Loucy (cell line): ENCODE measurements around the gene DOLK.

ENCODE experiments used
- H2AFZ ChIP-seq: fragments of 200-600 bp; sonication (generic); 2 replicates; pipeline ENCODE4 v1.6.0; 2016; ENCODE audit warnings: antibody characterized with exemption, mild to moderate bottlenecking, low read length, moderate library complexity
- H3F3A ChIP-seq: fragments of 200-600 bp; 2 replicates; pipeline ENCODE4 v1.6.0; 2016; ENCODE audit warnings: antibody characterized with exemption, low read depth, mild to moderate bottlenecking
- H3K27me3 ChIP-seq: fragments of 200-600 bp; sonication (generic); 2 replicates; pipeline ENCODE4 v1.6.1; 2014; ENCODE audit warnings: low read length, mild to moderate bottlenecking; ENCODE audit not compliant: insufficient read depth, poor library complexity, severe bottlenecking
- H3K36me3 ChIP-seq: fragments of 200-600 bp; sonication (generic); 2 replicates; pipeline ENCODE4 v1.6.1; 2016; ENCODE audit warnings: low read length; ENCODE audit not compliant: insufficient read depth
- H3K4me1 ChIP-seq: fragments of 200-600 bp; sonication (generic); 2 replicates; pipeline ENCODE4 v1.5.1; 2014; ENCODE audit warnings: low read length, mild to moderate bottlenecking; ENCODE audit not compliant: insufficient read depth, poor library complexity, severe bottlenecking
- H3K4me2 ChIP-seq: fragments of 200-600 bp; sonication (generic); 2 replicates; pipeline ENCODE4 v1.6.0; 2014; ENCODE audit warnings: antibody characterized with exemption, low read length, low read depth, mild to moderate bottlenecking; ENCODE audit not compliant: poor library complexity, severe bottlenecking
- H3K4me3 ChIP-seq: fragments of 200-600 bp; sonication (generic); 2 replicates; pipeline ENCODE4 v1.5.1; 2014; ENCODE audit warnings: low read length, mild to moderate bottlenecking, mixed read lengths; ENCODE audit not compliant: poor library complexity, severe bottlenecking
- H3K79me2 ChIP-seq: fragments of 200-600 bp; sonication (generic); 2 replicates; pipeline ENCODE4 v1.6.1; 2014; ENCODE audit warnings: low read length; ENCODE audit not compliant: insufficient read depth
- H3K9ac ChIP-seq: fragments of 200-600 bp; sonication (generic); 2 replicates; pipeline ENCODE4 v1.6.0; 2014; ENCODE audit warnings: mild to moderate bottlenecking, low read depth, low read length, moderate library complexity; ENCODE audit not compliant: poor library complexity, severe bottlenecking
- H3K9me2 ChIP-seq: fragments of 200-600 bp; sonication (generic); replicated peaks from 2 replicates; pipeline ENCODE4 v1.6.1; 2016; ENCODE audit warnings: low read depth, low read length, mixed read lengths
- H3K9me3 ChIP-seq: fragments of 200-600 bp; sonication (generic); 2 replicates; pipeline ENCODE4 v1.6.1; 2014; ENCODE audit warnings: mild to moderate bottlenecking, antibody characterized with exemption, low read length, low read depth; ENCODE audit not compliant: insufficient read depth
- H4K20me1 ChIP-seq: fragments of 200-600 bp; sonication (generic); 2 replicates; pipeline ENCODE4 v1.6.0; 2014; ENCODE audit warnings: antibody characterized with exemption, low read length, mild to moderate bottlenecking; ENCODE audit not compliant: insufficient read depth, poor library complexity, severe bottlenecking
- CTCF ChIP-seq: fragments of 200-600 bp; sonication (generic); conservative IDR thresholded peaks from 2 replicates; pipeline ENCODE4 v1.5.1; 2014; ENCODE audit warnings: mild to moderate bottlenecking, antibody characterized with exemption, low read length
- EZH2phosphoT487 ChIP-seq: fragments of 200-600 bp; IDR thresholded peaks from 2 replicates; pipeline ENCODE4 v1.6.1; 2018; ENCODE audit warnings: antibody characterized with exemption, mild to moderate bottlenecking, moderate library complexity, borderline replicate concordance

The DOLK gene

GRCh38 chr9:128898382-128898781, 49.0 kb downstream of the DOLK start:
- Histone ChIP-seq H3K4me1 (peaks cover 32% of the 10 kb centered on the region), H2AFZ (no peak overlapping the region), H3K36me3 (no peaks in the 10 kb centered on the region)

GRCh38 chr9:128895556-128895955, 51.8 kb downstream of the DOLK start:
- H3K36me3 ChIP-seq = no peaks in the 10 kb centered on the region; the same call in 1 of the 2 replicates
- H3K9me2 ChIP-seq = no peaks in the 10 kb centered on the region
- H3F3A ChIP-seq = no peaks in the 10 kb centered on the region
- H3K27me3 ChIP-seq = no peaks in the 10 kb centered on the region
- TF ChIP-seq EZH2phosphoT487 (no peak), CTCF (no peak)
- no peaks in the 10 kb centered on the region for H3K79me2 ChIP-seq
- H4K20me1 ChIP-seq = no peaks in the 10 kb centered on the region
- H3K4me1 ChIP-seq = peaks cover 16% of the 10 kb centered on the region
- no peak overlapping the region for H3K4me3 ChIP-seq
- H3K9ac ChIP-seq = no peak overlapping the region
- no peak overlapping the region for H3K4me2 ChIP-seq
- H3K9me3 ChIP-seq = no peaks in the 10 kb centered on the region
- no peak overlapping the region for H2AFZ ChIP-seq

More at GRCh38 chr9:128898382-128898781, 49.0 kb downstream of the DOLK start:
- no peak overlapping the region for H3K9ac ChIP-seq
- H4K20me1 ChIP-seq = no peaks in the 10 kb centered on the region
- H3K9me2 ChIP-seq = no peaks in the 10 kb centered on the region
- H3K9me3 ChIP-seq = no peaks in the 10 kb centered on the region
- no peaks in the 10 kb centered on the region for H3K27me3 ChIP-seq
- no peaks in the 10 kb centered on the region for H3F3A ChIP-seq
- no peak overlapping the region for H3K4me2 ChIP-seq
- H3K4me3 ChIP-seq = no peak overlapping the region
- peaks cover 9% of the 10 kb centered on the region; the same call in 1 of the 2 replicates for H3K79me2 ChIP-seq
- TF ChIP-seq EZH2phosphoT487 (no peak), CTCF (no peak)
